Activated gamma-delta T cell treated with Interleukin-2 at 50 U/mL for 16 hours (primary cell): ENCODE results near the gene CDH19.

Experiments
- DNase-seq: peaks from one replicate; pipeline ENCODE4 v3.0.0-alpha.2; 2020

The CDH19 gene, protein sequence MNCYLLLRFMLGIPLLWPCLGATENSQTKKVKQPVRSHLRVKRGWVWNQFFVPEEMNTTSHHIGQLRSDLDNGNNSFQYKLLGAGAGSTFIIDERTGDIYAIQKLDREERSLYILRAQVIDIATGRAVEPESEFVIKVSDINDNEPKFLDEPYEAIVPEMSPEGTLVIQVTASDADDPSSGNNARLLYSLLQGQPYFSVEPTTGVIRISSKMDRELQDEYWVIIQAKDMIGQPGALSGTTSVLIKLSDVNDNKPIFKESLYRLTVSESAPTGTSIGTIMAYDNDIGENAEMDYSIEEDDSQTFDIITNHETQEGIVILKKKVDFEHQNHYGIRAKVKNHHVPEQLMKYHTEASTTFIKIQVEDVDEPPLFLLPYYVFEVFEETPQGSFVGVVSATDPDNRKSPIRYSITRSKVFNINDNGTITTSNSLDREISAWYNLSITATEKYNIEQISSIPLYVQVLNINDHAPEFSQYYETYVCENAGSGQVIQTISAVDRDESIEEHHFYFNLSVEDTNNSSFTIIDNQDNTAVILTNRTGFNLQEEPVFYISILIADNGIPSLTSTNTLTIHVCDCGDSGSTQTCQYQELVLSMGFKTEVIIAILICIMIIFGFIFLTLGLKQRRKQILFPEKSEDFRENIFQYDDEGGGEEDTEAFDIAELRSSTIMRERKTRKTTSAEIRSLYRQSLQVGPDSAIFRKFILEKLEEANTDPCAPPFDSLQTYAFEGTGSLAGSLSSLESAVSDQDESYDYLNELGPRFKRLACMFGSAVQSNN

DNA sequence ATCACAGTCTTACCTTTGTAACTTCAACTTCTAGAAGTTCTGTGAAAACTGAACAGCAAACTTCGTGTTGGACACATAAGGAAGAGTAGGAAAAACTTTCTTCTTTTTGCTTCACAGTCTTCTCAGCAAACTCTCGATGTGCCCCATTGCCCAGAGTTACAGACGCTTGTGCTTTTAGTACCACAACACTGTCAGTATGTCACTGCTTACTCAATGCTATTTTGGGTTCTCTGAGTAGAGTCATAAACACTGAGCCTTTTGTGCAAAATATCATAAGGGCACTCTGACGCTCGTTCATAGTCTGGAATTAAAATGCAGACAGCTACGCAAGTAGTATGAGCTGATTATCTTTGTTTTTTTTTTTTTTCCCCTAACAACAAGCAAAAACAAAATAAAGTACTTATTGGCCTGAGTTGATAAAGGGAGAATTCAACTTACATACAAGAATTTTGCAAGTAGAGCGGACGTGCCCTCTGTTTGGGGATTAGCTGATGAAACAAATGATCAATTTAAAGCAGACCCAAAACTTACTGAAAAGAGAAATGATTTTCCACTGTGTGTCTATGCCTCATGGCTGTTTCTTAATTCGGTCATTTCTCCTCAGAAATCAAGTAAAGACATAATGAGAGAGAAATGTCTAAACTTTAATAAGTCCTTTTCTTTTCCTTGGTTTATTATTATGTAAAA, at the start of gene CDH19:
TSS of gene CDH19 (minus strand) at position 150 of the 687 bp plus-strand sequence. CDS start 31,886 bp downstream, outside the sequence.
- DNase-seq = no peak

DNA sequence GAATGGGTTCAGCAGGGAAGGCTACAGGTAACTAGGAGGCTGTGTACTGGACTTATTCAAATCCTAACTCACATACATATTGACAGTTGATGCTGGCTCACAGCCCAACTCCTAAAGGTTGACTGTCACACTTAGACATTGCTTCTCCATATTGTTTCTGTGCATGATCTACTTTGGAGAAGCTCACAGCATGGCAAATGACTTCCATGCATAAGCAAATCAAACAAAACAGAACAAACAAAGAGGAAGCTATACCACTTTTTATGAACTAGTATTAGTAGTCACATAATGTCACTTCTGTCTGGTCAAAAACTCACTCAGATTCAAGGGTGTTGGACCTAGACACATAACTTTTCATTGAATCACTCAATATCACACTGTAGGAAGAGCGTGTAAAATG, 43.8 kb upstream of the CDH19 start:
- DNase-seq = no peak

DNA sequence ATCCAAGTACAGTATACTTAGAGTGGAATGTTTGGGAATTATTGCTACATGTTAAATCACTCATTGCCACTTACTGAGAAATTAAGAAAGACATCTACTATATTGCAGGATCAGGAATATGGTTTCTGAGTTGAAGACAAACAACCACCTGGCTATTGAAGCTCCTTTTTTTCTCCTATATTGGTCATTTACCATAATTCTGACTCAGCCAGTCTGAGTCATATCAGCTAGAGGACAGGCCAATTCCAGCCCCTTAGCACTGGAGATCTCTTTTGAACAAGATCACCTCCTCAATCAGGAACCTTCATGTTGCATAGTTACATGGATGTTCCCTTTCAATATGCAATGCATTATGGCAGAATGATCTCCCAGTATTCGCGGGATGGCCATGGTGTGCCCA, 42.7 kb upstream of the CDH19 start:
- no peak for DNase-seq

DNA sequence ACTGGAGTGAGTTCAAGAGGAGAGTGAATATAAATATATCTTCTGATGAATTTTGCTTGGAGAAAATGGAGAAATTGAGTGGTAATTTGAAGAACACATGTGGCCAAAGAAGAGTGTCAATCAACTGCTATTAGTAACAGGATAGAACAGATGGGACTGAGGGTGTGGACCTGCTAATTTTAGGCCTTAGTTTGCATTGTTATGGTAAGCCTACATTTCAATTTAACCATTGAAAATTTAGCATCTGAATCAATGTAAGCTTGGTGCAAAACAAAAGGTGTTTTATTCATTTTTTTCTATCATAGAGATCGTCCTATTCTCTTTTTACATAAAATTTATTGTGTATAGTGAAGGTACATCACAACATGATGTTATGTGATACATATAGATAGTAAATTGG, 42.1 kb upstream of the CDH19 start:
- no peak for DNase-seq

DNA sequence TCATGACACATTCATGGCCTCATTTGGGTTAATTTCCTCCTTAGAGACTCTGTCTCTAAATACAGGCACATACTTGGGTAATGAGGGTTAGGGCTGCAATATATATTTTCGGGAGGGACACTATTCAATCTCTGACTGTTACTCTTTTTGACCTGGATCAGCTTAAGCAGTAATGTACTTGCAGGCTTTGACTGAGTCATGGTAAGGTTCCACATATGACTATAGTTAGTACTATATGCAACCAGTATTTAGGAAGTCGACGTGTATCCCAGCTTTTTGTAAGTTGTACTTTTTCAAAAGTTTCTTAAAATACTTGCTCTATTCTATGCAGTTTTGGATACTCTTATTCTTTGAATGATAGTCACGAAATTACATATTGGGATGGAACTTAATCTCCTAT, 37.2 kb upstream of the CDH19 start:
- no peak for DNase-seq

DNA sequence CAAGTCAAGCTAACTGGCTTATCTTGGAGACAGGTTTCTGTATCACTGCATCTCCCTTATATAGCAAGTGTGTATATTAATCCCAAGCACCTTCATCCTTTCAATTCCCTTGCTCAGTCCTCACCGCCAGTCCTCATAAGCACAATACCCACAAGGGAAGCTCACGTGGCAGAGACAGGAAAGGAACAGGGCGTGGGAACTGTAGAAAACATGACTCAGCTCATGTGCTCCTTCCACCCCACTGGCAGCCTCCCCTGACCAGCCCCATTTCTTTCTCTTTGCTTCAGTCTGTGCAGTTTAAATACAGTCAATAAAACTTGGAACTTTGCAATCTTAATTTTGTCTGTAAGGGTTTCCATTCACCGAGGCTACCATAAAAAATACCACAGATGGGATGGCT, 36.5 kb upstream of the CDH19 start:
- no peak for DNase-seq

DNA sequence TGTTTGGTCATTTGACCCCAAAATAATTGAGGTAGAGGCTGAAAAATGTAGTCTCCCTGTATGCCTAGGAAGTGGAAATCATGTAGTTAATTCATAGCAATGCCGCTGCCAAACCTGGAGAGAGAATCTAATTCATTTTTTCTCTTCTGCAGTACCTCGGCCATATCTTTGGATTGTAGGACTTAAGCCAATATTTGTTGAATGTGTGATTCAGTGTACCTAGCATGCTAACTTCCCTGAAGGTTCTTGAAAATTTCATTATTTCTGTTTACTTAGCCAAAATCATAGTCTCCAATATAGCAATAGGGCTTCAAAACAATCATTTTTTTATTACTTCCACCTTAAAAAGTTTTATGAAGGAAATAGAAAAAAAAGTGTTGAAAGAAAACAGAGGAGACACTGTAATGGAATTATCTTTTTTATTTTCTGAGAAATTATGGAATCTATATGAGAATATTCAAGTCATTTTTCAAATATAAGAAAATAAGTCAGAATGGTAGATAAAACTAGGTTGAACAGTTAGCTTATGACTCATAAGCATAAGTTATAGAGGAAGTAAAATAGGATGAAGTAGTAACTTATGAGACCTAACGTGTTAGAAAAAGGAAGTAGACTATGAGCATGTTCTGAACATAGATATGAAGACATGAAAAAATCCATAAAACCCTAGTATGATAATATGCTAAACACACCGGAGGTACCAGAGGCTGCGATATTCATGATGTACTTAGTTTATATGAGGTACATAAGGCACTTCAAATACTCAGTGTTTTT, 35.2 kb upstream of the CDH19 start:
- DNase-seq = no peak

DNA sequence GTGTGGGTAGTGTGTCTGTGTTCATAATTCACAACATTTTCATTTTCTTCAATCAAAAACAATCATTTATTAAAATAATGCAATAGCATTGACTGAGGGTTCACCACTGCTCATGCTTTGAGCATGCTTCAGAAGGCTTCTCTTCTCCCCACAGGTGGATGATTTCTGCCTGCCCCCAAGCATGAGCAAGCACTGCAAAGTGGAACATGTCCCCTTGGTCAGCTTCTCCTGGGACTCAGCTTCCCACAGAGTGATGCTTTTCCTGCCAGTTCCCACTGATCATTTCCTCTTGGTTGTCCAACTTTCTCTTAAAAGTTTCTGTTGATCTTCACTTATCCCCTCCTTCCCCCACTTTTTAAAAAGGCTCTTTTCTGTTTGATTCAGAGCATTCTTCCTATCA, 31.5 kb upstream of the CDH19 start:
- no peak for DNase-seq

DNA sequence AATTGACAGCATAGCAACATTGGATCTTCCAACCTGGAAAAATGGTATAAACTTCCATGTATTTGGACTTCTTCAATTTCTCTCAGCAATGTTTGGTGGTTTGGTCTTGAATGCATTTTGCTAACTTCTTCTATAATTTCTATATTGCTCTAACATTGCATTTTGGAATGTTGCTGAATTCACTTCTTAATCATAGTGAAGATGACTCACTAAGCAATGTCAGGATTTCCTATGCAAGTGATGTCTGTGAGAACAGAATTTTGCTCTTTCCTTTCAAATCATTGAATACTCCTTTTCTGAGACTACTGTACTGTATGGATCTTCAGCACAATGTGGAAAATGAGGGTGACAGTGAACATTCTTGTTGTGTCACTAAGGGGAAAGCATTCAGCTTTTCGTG, 28.9 kb upstream of the CDH19 start:
- DNase-seq = no peak

DNA sequence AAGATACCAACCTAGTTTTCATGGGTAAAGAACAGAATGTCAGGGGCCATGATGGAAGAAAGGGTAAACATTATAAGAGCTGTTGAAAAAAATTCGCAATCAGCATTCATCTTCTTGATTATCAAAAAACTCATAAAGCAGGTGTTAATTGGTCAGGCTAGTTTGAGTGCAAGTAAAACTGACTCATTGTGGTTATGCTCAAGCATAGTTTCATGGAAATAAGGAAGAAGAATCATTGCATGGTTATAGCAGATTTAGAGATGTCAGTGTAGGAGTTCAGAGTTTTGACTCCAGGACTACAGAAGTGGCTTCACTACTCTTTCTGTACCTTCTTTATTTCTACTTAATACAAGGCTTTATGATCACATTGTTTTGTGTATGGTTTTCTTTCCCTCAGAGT, 26.9 kb upstream of the CDH19 start:
- DNase-seq = no peak

DNA sequence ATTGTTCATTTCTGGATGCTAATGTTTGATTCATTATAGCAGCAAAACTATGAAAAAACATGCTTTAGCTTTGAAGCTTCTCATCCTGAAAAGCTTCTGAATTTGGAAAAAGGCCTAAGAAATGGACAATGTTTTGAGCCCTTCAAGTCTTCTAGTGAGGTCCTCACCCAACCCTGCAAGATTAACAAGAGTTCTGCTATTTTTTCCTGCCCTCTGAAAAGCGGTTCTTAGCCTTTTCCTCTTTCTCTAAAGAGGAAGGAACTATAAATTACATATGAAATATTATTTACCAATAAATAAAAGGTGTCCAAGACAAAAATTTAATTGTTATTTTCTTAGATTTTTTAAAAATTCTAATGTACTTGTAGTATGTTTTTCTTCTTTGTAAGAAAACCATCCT, 19.9 kb upstream of the CDH19 start:
- DNase-seq = no peak

DNA sequence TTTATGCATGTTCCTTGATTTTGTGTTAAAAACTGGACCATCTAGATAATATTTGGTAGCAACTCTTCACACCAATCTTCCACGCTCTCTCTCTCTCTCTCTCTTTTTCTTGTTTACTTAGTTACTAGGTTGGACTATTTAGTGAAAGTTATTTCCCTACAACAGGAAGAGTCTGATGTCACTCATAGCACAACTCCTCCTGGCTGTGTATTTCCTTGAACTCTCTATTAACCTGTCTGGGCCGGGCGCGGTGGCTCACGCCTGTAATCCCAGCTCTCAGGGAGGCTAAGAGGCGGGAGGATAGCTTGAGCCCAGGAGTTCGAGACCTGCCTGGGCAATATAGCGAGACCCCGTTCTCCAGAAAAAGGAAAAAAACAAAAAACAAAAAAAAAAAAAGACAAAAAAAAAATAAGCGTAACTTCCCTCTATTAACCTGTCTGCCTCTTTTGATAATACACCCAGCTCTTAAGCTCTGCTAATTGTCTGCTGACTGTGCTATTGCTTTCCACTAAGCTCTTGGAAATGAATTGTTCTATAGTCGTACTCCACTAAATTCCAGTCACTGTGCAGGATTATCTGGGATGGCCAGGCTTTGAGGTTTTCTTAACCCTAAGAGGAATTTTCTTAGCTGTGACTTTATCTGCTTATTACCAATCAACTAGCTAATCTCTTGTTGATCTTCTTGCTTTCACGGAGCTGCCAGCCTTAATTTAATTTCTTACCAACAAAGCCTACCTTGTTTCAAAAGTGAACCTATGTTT, 18.1 kb upstream of the CDH19 start:
- no peak for DNase-seq

DNA sequence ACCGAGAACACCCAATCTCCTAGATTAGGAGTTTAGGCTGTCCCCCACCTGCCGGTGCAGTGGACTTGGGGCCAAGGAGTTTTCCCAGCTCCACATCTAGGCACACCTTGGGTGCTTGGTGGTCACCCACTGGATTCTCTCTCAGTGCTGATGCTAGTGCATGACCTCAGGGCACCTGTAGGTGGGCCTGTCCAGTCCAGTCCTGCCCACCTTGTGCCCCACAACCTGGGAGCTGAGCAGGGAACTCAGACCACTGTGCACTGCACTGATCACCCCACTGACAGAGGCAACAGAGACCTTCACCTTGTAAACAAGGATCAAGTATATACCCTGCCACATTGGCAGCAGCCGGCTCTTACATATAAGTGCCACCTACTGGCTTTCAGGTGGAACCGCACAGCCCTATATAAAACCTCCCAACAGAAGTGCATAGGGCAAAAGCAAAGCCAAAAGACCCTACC, 12.7 kb upstream of the CDH19 start:
- DNase-seq = no peak

DNA sequence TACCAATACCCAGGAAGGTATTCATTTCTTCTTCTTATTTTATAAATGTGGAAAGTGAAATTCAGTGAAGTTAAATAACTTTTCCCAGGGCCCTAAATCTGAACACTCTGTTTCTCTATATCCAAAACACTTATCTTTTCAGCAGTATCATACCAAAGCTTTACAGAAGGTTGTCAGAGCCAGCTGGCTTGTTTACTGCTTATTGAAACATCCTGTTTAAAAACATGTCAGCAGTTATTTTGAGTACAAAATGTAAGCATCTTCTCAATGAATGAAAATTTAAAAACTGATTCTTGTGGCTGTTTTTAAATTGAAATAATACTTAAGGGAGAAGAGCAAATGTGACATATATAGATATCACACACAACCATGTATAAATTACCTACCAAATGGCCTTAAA, 11.3 kb upstream of the CDH19 start:
- DNase-seq = no peak

DNA sequence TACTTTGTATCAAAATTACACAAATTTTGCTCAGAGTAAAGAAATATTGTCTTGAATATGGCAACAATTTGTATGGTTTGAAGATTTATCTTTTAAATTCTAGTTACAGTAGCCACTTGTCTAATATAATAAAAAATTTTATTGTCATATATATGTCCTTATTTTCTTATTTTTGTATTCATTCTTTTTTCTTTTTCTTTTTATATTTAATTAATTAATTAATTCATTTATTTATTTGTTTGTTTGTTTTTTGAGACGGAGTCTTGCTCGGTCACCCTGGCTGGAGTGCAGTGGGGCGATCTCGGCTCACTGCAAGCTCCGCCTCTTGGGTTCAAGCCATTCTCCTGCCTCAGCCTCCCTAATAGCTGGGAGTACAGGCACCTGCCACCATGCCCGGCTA, 3.7 kb upstream of the CDH19 start:
- no peak for DNase-seq

DNA sequence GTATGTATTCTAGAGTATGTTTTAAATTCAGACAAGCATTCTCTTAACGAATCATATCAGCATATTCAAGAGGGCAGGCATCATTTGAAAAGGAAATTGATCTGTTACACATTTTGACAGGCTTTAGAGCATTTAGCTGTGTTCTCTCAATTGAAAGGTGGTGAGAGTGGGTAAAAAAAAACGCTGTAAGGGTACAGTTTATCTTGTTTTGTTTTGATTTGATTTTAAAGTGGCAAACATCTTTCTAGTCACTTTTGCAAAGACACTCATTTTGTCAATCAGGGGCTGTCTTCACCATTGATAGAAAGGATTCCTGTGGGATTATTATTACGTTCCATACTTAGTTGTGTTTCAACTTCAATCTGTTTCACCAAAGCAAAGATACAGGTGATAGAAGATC, 2.2 kb downstream of the CDH19 start:
- DNase-seq = no peak

DNA sequence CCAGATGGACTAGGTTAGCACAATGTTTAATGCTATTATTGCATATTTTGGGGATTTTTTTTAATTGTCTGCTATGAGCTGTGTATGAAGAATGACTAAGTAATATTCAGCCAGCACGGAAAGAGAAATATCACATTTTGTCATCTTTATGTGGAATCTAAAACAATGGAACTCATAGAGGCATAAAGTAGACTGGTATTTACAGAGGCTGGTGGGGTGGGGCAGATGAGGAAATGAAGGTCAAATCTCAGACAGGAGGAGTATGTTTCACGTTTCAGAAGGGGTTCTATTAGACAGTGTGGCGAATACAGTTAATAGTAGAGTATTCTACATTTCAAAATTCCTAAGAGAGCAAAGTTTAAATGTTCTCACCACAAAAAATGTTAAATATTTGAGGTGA, 4.7 kb downstream of the CDH19 start:
- no peak for DNase-seq

DNA sequence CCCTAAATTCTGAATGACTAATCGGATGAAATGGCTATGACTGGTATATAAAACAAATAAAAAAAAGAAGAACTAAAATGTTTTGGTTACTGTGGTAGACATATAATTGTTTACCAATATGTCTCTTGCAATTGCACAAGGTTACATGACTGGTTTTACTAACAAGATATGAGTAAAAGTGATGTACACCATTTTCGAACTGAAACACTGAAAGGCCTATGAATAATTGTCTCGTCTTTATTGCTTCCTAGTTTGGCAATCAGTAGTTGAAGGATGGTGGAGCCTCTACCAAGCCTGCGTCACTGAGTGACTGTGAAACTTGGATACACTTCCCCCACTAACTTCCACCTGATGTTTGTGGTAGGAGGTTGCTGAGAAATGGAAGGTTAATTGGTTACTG, 16.5 kb downstream of the CDH19 start:
- DNase-seq = no peak

DNA sequence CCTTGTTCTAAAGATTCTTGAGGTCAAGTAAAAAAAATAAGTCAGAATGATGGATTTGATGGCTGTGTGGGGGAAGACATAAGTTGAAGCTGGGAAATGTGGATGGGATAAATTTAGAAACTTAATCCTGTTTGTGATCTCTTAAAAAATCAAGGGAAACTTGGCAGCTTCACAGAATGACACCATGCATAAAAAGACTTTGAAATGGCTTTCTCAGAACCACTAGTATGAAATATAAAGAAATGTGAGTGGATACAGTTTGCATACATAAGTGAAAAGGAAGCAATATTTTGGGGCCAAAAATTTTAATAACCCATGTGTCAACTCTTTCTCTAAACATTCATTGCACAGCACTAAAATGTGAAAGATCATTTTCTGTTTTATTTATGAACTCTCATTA, 21.7 kb downstream of the CDH19 start:
- DNase-seq = no peak

DNA sequence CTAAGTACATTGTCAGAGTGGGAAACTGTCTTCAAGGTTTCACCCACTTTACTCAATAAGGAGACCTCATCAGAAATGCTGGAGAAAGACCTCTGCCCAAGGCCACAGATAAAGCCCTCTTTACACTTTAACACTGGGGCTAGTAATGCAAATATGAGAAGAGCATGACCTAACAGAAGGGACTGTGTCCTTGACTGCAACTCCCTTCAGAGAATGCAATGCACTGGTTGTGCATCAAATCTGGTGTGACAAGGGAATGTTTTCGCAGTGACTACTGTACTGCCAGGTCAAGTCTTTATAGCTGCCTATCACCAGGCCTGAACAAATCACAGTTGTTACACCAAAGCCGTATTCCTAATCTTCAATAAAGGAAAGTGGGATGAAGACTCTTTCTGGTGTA, 28.6 kb downstream of the CDH19 start:
- DNase-seq = no peak

DNA sequence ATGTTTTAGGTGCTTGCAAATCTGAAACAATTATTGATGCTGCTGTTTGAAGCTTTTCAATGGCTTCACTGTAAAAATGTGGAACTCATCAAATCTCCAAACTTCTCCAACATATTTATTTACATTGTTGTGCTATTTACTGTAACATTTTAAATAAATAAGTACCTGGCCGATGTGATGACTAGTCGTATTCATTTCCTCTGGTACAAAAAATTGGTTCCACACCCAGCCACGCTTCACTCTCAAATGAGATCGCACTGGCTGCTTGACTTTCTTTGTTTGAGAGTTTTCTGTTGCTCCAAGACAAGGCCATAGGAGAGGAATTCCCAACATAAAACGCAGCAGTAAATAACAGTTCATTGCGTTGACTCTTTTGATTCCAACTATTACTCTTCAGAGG, 32.0 kb downstream of the CDH19 start:
- no peak for DNase-seq

DNA sequence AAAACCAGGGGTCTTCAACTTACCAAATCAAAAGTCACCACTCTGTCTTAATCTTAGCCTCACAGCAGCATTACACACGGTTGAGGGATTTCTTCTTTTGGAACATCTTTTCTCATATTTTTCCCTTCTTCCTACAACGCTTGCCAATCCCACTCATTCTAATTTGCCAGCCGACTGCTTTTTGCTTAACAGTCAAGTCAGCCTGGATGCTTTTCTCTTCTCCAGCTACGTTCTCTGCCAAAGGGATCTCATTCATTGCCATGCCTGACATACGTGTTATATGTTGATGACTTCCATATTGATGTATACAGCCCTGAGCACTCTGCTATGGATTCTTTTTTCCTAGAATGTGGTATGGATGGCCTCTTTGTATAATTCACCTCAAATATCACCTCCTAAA, 37.3 kb downstream of the CDH19 start:
- no peak for DNase-seq
